HepG2 (cell line): ENCODE data around the gene TRPV2. TPM values are rescaled to one million over a fixed set of nuclear protein-coding genes. Genes with fewer than 3 reads are reported as not detected.

Source experiments
- ARNTL ChIP-seq: sonication (generic); formaldehyde crosslinking; IDR thresholded peaks from 2 replicates; pipeline ENCODE4 v1.4.0; 2020; ENCODE audit warnings: mild to moderate bottlenecking, missing genetic modification reagents
- BRCA1 ChIP-seq: sonication (generic); formaldehyde crosslinking; IDR thresholded peaks from 2 replicates; pipeline ENCODE4 v1.4.0; 2020; ENCODE audit warnings: missing genetic modification reagents
- CHD4 ChIP-seq: fragments of 200-600 bp; sonication (generic); IDR thresholded peaks from 2 replicates; pipeline ENCODE4 v1.7.0; 2017; ENCODE audit warnings: mild to moderate bottlenecking, low read length, borderline replicate concordance
- FOXK2 ChIP-seq: fragments of 450-650 bp; IDR thresholded peaks from 2 replicates; pipeline ENCODE4 v1.6.1; 2016
- GLI4 ChIP-seq: sonication (generic); formaldehyde crosslinking; IDR thresholded peaks from 2 replicates; pipeline ENCODE4 v1.5.1; 2020; ENCODE audit warnings: missing genetic modification reagents, mild to moderate bottlenecking, moderate library complexity, borderline replicate concordance
- GTF2F1 ChIP-seq: fragments of 150-350 bp; IDR thresholded peaks from 2 replicates; pipeline ENCODE4 v1.6.1; 2014; ENCODE audit warnings: low read length
- LBX2 ChIP-seq: sonication (generic); formaldehyde crosslinking; IDR thresholded peaks from 2 replicates; pipeline ENCODE4 v1.5.0; 2020; ENCODE audit warnings: missing genetic modification reagents, mild to moderate bottlenecking, borderline replicate concordance
- MAFF ChIP-seq: IDR thresholded peaks from 2 replicates; pipeline ENCODE4 v1.6.1; 2011; ENCODE audit warnings: low read depth, low read length, improper control_type of control experiment
- MYC ChIP-seq: sonication (generic); formaldehyde crosslinking; IDR thresholded peaks from 2 replicates; pipeline ENCODE4 v1.9.0; 2021; ENCODE audit warnings: missing genetic modification reagents, borderline replicate concordance
- PAXIP1 ChIP-seq: sonication (generic); formaldehyde crosslinking; conservative IDR thresholded peaks from 2 replicates; pipeline ENCODE4 v1.4.0; 2020; ENCODE audit warnings: mild to moderate bottlenecking, missing genetic modification reagents, moderate library complexity
- REST ChIP-seq, 2 experiments: IDR thresholded peaks; 2 replicates each; pipeline ENCODE4 v1.6.1; 2011 to 2012; ENCODE audit warnings: low read length in 2 of 2, borderline replicate concordance in 1 of 2, low read depth in 1 of 2, mild to moderate bottlenecking in 1 of 2, moderate library complexity in 1 of 2
- RFXAP ChIP-seq: sonication (generic); formaldehyde crosslinking; IDR thresholded peaks from 2 replicates; pipeline ENCODE4 v1.4.0; 2020; ENCODE audit warnings: missing genetic modification reagents, borderline replicate concordance
- SMAD3 ChIP-seq: sonication (generic); formaldehyde crosslinking; IDR thresholded peaks from 2 replicates; pipeline ENCODE4 v1.4.0; 2020; ENCODE audit warnings: missing genetic modification reagents
- SP1 ChIP-seq, 2 experiments: fragments of 450-650 bp in 1 of 2; sonication (generic) in 1 of 2; formaldehyde crosslinking in 1 of 2; IDR thresholded peaks; 2 replicates each; pipeline versions ENCODE4 v1.4.0 to v1.6.1; 2016 to 2020; ENCODE audit warnings: missing genetic modification reagents in 1 of 2
- ZBTB44 ChIP-seq: sonication (generic); formaldehyde crosslinking; IDR thresholded peaks from 2 replicates; pipeline ENCODE4 v1.4.0; 2020; ENCODE audit warnings: missing genetic modification reagents
- ZBTB7A ChIP-seq: sonication (generic); formaldehyde crosslinking; IDR thresholded peaks from 2 replicates; pipeline ENCODE4 v1.8.0; 2022; ENCODE audit warnings: mild to moderate bottlenecking, missing genetic modification reagents
- ZFP36L1 ChIP-seq: sonication (generic); formaldehyde crosslinking; IDR thresholded peaks from 2 replicates; pipeline ENCODE4 v1.8.0; 2022; ENCODE audit warnings: mild to moderate bottlenecking, missing genetic modification reagents, moderate library complexity
- ZNF451 ChIP-seq: sonication (generic); formaldehyde crosslinking; IDR thresholded peaks from 2 replicates; pipeline ENCODE4 v1.5.0; 2020; ENCODE audit warnings: mild to moderate bottlenecking, missing genetic modification reagents
- ZNF788 ChIP-seq: sonication (generic); formaldehyde crosslinking; IDR thresholded peaks from 2 replicates; pipeline ENCODE4 v1.5.0; 2020; ENCODE audit warnings: mild to moderate bottlenecking, missing genetic modification reagents, borderline replicate concordance
- ZSCAN29 ChIP-seq: sonication (generic); formaldehyde crosslinking; conservative IDR thresholded peaks from 2 replicates; pipeline ENCODE4 v1.4.0; 2020; ENCODE audit warnings: mild to moderate bottlenecking, missing genetic modification reagents
- polyA plus RNA-seq, 8 experiments: library from polyadenylated mRNA; depleted of rRNA in 3 of 8; stranded (reverse) in 7 of 8; unstranded in 1 of 8; fragments of >200 nt; fragmentation: Illumina TruSeq in 4 of 8; extraction: Trizol in 4 of 8; gene quantifications; 2 replicates each; pipeline versions ENCODE4 v1.2.1 to v1.2.3, GENCODE V29; 2011 to 2016; ENCODE audit warnings: low read depth in 4 of 8, missing spikeins in 1 of 8, mixed read lengths in 1 of 8; ENCODE audit not compliant: insufficient read depth in 1 of 8
- total RNA-seq, 5 experiments: library from RNA; depleted of rRNA; stranded (reverse); fragments of >200 nt; fragmentation: Illumina TruSeq; extraction: Trizol; gene quantifications; 2 replicates each; pipeline ENCODE4 v1.2.3, GENCODE V29; 2016; ENCODE audit warnings: low read depth in 1 of 5

Gene TRPV2
- total and polyA plus RNA-seq, 2 of the 13 experiments (the other 11 are each of a cell fraction or from before 2014, with no cell fraction given): 13.6 to 21.3 TPM

- TF ChIP-seq REST (IDR thresholded peaks at IDR 0.05; ENCODE audit: borderline replicate concordance in 1 of 2, low read depth in 1 of 2, low read length in 2 of 2) (peak in 1 of 2 experiments; percentile 79; a peak in 2 of 4 replicates), GTF2F1 (0 out of 2 replicates have a peak, but pooled peaks have one; percentile 82), FOXK2 (peak; percentile 45; the same call in 1 of the 2 replicates), SMAD3 (CRISPR knock-in tag) (no peak; the same call in 1 of the 2 replicates), RFXAP (peak; percentile 99), BRCA1 (CRISPR knock-in tag) (no peak; the same call in 1 of the 2 replicates), PAXIP1 (peak; percentile 43), ZBTB7A (CRISPR knock-in tag) (no peak), ZFP36L1 (peak; percentile 81; the same call in 1 of the 2 replicates), ZNF788 (CRISPR knock-in tag) (peak; percentile 65), ZSCAN29 (no peak), GLI4 (CRISPR knock-in tag) (no peak), MAFF (no peak), MYC (CRISPR knock-in tag) (peak; percentile 36), ZNF451 (CRISPR knock-in tag) (0 out of 2 replicates have a peak, but pooled peaks have one; percentile 25), LBX2 (CRISPR knock-in tag) (no peak), ZBTB44 (CRISPR knock-in tag) (peak; percentile 78; the same call in 1 of the 2 replicates), ARNTL (peak; percentile 35; the same call in 1 of the 2 replicates), SP1 (IDR thresholded peaks at IDR 0.05) (no peak), SP1 (CRISPR knock-in tag; IDR thresholded peaks at IDR 0.05) (peak; percentile 84), CHD4 (no peak)
These were observed 34.5 kb upstream of the TRPV2 start, which contains the start of gene UBB (continued) for GRCh38 chr17:16380640-16381495.
